Measurements from ENCODE around the gene CCDC14. TPM values are rescaled to one million over a fixed set of nuclear protein-coding genes. Genes with fewer than 3 reads are reported as not detected.

Gene CCDC14
- total and polyA plus RNA-seq, 4 donors, result 3.7 to 32.5 (median 14.7) TPM

DNA sequence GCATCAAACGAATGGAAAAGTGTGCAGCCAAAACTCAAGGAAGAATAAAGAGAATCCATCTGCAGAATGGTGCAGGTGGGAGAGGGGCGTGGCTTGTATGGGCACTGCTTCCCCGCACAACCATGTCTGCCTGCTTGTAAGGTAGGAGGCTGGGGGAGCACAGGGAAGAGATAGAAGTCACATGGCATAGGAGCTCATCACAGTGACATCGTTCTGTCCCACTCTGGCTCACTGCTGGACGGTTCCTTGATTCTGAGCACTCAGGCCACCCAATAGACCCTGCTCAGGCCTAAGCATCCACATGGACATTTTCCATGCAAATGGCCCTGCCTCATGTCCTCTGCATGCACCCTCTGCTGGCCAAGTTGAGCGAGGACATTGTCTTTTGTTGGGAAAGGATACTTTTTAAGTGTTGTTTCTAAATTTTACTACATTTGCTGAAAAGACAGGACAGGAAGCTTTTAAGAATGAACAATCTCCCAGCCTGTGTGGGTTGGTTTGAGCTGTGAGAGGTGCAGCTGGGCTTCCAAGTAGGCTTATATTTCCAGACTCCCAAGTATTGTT is 79.9 kb downstream of the CCDC14 start:
- H3K27me3 ChIP-seq (ENCODE audit: control insufficient read depth in 4 of 4, insufficient read depth in 4 of 4, low read length in 3 of 4), result no peaks in the 10 kb centered on the region
- WGBS, result 83% methylated on average over 6 of the region's 6 CpGs
- no peaks in the 10 kb centered on the region for H3K36me3 ChIP-seq (ENCODE audit: control insufficient read depth in 4 of 4, insufficient read depth in 3 of 4, low read depth in 1 of 4, low read length in 3 of 4)
- no peak for DNase-seq (ENCODE audit: low spot score)
- no peak overlapping the region for H3K9ac ChIP-seq (ENCODE audit: low read depth in 1 of 2, low read length in 2 of 2)
- no peak overlapping the region for H3K27ac ChIP-seq (ENCODE audit: low read depth in 1 of 2, low read length in 2 of 2)
- H3K4me1 ChIP-seq (ENCODE audit: control insufficient read depth in 4 of 4, insufficient read depth in 4 of 4, low read length in 3 of 4), result peaks cover 5 to 26% (median 10%) of the 10 kb centered on the region in 4 donors
- H3K4me3 ChIP-seq (ENCODE audit: low read depth in 1 of 3, low read length in 3 of 3), result no peak overlapping the region
- no peaks in the 10 kb centered on the region for H3K9me3 ChIP-seq (ENCODE audit: control insufficient read depth in 4 of 4, low read length in 3 of 4)
- no peak for TF ChIP-seq GABPA (IDR thresholded peaks at IDR 0.05 in 1 of 2, conservative IDR thresholded peaks at IDR 0.05 in 1 of 2)
- peak in 1 of 2 donors; percentile 12 for TF ChIP-seq HNF4A (conservative IDR thresholded peaks at IDR 0.05)
- peak in 1 of 2 donors; percentile 8 for TF ChIP-seq RXRA (IDR thresholded peaks at IDR 0.05)
- TF ChIP-seq TAF1 (conservative IDR thresholded peaks at IDR 0.05), result no peak
- TF ChIP-seq, protein P1, sequence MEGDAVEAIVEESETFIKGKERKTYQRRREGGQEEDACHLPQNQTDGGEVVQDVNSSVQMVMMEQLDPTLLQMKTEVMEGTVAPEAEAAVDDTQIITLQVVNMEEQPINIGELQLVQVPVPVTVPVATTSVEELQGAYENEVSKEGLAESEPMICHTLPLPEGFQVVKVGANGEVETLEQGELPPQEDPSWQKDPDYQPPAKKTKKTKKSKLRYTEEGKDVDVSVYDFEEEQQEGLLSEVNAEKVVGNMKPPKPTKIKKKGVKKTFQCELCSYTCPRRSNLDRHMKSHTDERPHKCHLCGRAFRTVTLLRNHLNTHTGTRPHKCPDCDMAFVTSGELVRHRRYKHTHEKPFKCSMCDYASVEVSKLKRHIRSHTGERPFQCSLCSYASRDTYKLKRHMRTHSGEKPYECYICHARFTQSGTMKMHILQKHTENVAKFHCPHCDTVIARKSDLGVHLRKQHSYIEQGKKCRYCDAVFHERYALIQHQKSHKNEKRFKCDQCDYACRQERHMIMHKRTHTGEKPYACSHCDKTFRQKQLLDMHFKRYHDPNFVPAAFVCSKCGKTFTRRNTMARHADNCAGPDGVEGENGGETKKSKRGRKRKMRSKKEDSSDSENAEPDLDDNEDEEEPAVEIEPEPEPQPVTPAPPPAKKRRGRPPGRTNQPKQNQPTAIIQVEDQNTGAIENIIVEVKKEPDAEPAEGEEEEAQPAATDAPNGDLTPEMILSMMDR (IDR thresholded peaks at IDR 0.05; ENCODE audit: low read depth, low read length, missing input control), result peak; percentile 62
- TF ChIP-seq RAD21 (IDR thresholded peaks at IDR 0.05), result peak; percentile 79 to 89
- no peak for TF ChIP-seq SP1 (IDR thresholded peaks at IDR 0.05)

DNA sequence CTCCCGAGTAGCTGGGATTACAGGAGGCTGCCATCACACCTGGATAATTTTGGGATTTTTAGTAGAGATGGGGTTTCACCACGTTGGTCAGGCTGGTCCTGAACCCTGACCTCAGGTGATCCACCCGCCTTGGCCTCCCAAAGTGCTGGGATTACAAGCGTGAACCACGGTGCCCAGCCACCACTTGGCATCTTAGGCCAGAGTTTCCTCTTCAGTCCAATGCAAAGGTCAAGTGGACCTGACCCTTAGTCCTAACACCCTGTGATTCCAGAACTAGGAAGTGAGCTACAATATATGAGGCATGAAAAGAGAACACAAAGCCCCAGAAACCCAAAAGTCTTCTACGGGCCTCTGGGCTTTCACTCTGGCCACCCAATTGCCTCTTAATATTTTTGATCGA is 82.2 kb downstream of the CCDC14 start:
- Histone ChIP-seq H3K9ac (ENCODE audit: low read depth in 1 of 2, low read length in 2 of 2) (no peak overlapping the region), H3K27ac (ENCODE audit: low read depth in 1 of 2, low read length in 2 of 2) (no peak overlapping the region), H3K4me1 (ENCODE audit: control insufficient read depth in 4 of 4, insufficient read depth in 4 of 4, low read length in 3 of 4) (peaks cover 4 to 20% (median 7%) of the 10 kb centered on the region in 4 donors), H3K27me3 (ENCODE audit: control insufficient read depth in 4 of 4, insufficient read depth in 4 of 4, low read length in 3 of 4) (no peaks in the 10 kb centered on the region), H3K4me3 (ENCODE audit: low read depth in 1 of 3, low read length in 3 of 3) (no peak overlapping the region), H3K36me3 (ENCODE audit: control insufficient read depth in 4 of 4, insufficient read depth in 3 of 4, low read depth in 1 of 4, low read length in 3 of 4) (no peaks in the 10 kb centered on the region), H3K9me3 (ENCODE audit: control insufficient read depth in 4 of 4, low read length in 3 of 4) (no peaks in the 10 kb centered on the region)
- no peak for DNase-seq (ENCODE audit: low spot score)
- TF ChIP-seq HNF4A (conservative IDR thresholded peaks at IDR 0.05) (peak; percentile 56 to 78), FOXA1 (IDR thresholded peaks at IDR 0.05) (no peak), NR2F2 (IDR thresholded peaks at IDR 0.05) (peak; percentile 46), RXRA (IDR thresholded peaks at IDR 0.05) (peak in 1 of 2 donors; percentile 35), JUND (IDR thresholded peaks at IDR 0.05) (no peak), SP1 (IDR thresholded peaks at IDR 0.05) (peak; percentile 26)
- TF ChIP-seq, protein P2, sequence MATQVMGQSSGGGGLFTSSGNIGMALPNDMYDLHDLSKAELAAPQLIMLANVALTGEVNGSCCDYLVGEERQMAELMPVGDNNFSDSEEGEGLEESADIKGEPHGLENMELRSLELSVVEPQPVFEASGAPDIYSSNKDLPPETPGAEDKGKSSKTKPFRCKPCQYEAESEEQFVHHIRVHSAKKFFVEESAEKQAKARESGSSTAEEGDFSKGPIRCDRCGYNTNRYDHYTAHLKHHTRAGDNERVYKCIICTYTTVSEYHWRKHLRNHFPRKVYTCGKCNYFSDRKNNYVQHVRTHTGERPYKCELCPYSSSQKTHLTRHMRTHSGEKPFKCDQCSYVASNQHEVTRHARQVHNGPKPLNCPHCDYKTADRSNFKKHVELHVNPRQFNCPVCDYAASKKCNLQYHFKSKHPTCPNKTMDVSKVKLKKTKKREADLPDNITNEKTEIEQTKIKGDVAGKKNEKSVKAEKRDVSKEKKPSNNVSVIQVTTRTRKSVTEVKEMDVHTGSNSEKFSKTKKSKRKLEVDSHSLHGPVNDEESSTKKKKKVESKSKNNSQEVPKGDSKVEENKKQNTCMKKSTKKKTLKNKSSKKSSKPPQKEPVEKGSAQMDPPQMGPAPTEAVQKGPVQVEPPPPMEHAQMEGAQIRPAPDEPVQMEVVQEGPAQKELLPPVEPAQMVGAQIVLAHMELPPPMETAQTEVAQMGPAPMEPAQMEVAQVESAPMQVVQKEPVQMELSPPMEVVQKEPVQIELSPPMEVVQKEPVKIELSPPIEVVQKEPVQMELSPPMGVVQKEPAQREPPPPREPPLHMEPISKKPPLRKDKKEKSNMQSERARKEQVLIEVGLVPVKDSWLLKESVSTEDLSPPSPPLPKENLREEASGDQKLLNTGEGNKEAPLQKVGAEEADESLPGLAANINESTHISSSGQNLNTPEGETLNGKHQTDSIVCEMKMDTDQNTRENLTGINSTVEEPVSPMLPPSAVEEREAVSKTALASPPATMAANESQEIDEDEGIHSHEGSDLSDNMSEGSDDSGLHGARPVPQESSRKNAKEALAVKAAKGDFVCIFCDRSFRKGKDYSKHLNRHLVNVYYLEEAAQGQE (IDR thresholded peaks at IDR 0.05), result no peak
- WGBS, result 65% methylated on average over 7 of the region's 7 CpGs

DNA sequence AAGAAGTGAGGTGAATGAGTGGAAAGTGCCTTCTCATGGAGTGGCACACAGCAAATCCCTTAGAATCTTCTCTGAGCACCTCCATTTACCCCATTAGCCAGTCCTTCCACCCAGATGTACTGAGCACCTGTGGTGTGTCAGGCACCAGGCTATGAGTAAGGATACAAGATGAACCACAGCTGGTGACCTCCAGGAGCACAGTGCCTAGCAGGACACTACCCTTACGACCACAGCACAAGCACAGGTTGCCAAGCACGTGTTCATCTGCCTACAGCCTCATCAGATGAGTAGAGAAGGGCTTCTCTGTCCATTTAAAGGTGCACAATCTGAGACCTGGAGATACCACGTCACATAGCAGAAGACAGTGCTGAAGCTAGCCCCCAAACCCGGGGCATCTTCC is 83.1 kb downstream of the CCDC14 start:
- peaks cover 0 to 13% (median under 1%) of the 10 kb centered on the region in 4 donors for H3K4me1 ChIP-seq (ENCODE audit: control insufficient read depth in 4 of 4, insufficient read depth in 4 of 4, low read length in 3 of 4)
- H3K27ac ChIP-seq (ENCODE audit: low read depth in 1 of 2, low read length in 2 of 2), result no peak overlapping the region
- TF ChIP-seq HNF4G (IDR thresholded peaks at IDR 0.05), result no peak
- no peak for TF ChIP-seq JUND (IDR thresholded peaks at IDR 0.05)
- no peak for TF ChIP-seq FOXA1 (IDR thresholded peaks at IDR 0.05)
- TF ChIP-seq NR2F2 (IDR thresholded peaks at IDR 0.05), result no peak
- H3K9ac ChIP-seq (ENCODE audit: low read depth in 1 of 2, low read length in 2 of 2), result no peak overlapping the region
- no peaks in the 10 kb centered on the region for H3K27me3 ChIP-seq (ENCODE audit: control insufficient read depth in 4 of 4, insufficient read depth in 4 of 4, low read length in 3 of 4)
- H3K9me3 ChIP-seq (ENCODE audit: control insufficient read depth in 4 of 4, low read length in 3 of 4), result no peaks in the 10 kb centered on the region
- DNase-seq (ENCODE audit: low spot score), result no peak
- no peak overlapping the region for H3K4me3 ChIP-seq (ENCODE audit: low read depth in 1 of 3, low read length in 3 of 3)
- 88% methylated on average over 4 of the region's 4 CpGs for WGBS
- no peaks in the 10 kb centered on the region for H3K36me3 ChIP-seq (ENCODE audit: control insufficient read depth in 4 of 4, insufficient read depth in 3 of 4, low read depth in 1 of 4, low read length in 3 of 4)
